ENCODE measurements around the gene ATG16L1. TPM values are rescaled to one million over a fixed set of nuclear protein-coding genes. Genes with fewer than 3 reads are reported as not detected.

Gene ATG16L1
- polyA plus RNA-seq, 1 donor from 2014 or later = 67.6 TPM

DNA sequence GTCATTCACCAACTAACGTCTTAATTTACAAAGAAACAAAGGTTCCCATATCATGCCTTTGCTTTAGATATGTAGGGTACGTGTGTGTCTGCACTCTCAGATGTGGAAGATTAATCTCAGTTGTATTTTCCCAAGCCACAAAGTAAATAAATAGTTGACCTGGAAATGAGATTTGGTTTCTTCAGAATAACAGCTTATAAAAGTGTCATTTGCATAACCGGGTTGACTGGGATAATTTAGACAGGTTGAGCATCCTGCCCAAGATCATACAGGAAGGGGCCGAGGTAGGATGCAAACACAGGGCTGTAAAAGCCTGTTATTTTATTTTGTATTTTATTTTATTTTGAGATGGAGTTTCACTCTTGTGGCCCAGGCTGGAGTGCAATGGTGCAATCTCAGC, 19.5 kb downstream of the ATG16L1 start:
- H3K4me2 ChIP-seq (ENCODE audit: low read length) = no peak overlapping the region
- no peaks in the 10 kb centered on the region for H3F3A ChIP-seq (ENCODE audit: insufficient read depth, low read length, poor library complexity, severe bottlenecking)
- no peaks in the 10 kb centered on the region for H3K27me3 ChIP-seq (ENCODE audit: insufficient read depth, low read depth, low read length)
- H3K36me3 ChIP-seq (ENCODE audit: insufficient read depth, low read length) = peaks cover 12% of the 10 kb centered on the region
- H3K9ac ChIP-seq (ENCODE audit: low read length) = no peak overlapping the region
- no peak overlapping the region for H2AFZ ChIP-seq (ENCODE audit: low read depth, low read length)
- H3K9me2 ChIP-seq (ENCODE audit: insufficient read depth, low read length) = no peaks in the 10 kb centered on the region
- H3K9me3 ChIP-seq (ENCODE audit: low read length) = no peaks in the 10 kb centered on the region
- H3K27ac ChIP-seq (ENCODE audit: low read length) = no peak overlapping the region
- no peaks in the 10 kb centered on the region for H3K79me2 ChIP-seq (replicated peaks; ENCODE audit: insufficient read depth, low read length)
- no peak for TF ChIP-seq EP300 (conservative IDR thresholded peaks at IDR 0.05; ENCODE audit: poor library complexity, severe bottlenecking)
- TF ChIP-seq, protein P1, sequence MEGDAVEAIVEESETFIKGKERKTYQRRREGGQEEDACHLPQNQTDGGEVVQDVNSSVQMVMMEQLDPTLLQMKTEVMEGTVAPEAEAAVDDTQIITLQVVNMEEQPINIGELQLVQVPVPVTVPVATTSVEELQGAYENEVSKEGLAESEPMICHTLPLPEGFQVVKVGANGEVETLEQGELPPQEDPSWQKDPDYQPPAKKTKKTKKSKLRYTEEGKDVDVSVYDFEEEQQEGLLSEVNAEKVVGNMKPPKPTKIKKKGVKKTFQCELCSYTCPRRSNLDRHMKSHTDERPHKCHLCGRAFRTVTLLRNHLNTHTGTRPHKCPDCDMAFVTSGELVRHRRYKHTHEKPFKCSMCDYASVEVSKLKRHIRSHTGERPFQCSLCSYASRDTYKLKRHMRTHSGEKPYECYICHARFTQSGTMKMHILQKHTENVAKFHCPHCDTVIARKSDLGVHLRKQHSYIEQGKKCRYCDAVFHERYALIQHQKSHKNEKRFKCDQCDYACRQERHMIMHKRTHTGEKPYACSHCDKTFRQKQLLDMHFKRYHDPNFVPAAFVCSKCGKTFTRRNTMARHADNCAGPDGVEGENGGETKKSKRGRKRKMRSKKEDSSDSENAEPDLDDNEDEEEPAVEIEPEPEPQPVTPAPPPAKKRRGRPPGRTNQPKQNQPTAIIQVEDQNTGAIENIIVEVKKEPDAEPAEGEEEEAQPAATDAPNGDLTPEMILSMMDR (IDR thresholded peaks at IDR 0.05; ENCODE audit: poor library complexity, severe bottlenecking) = no peak
- no peak overlapping the region for H3K4me3 ChIP-seq (ENCODE audit: low read length)
- H4K20me1 ChIP-seq (ENCODE audit: insufficient read depth) = no peaks in the 10 kb centered on the region

DNA sequence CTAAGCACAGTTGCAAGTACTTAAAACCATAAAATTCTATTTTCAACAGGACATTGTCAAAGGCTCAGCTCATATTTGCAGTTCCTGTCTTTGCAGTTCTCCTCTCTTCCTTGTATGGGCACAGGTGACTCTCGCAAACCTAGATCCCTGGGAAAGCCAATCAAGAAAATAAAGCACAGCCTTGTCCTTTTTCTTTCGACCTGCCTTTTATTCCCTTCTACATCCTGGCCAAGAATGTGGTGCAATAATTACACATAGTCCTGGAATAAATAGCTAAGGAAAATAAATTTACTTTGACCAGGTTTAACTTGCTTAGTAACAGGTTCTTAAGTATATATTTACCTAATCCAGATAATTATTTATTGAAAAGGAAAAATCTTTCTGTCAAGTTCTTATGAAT, 20.2 kb downstream of the ATG16L1 start:
- no peaks in the 10 kb centered on the region for H3K9me2 ChIP-seq (ENCODE audit: insufficient read depth, low read length)
- H3K79me2 ChIP-seq (replicated peaks; ENCODE audit: insufficient read depth, low read length) = no peaks in the 10 kb centered on the region
- no peak overlapping the region for H3K27ac ChIP-seq (ENCODE audit: low read length)
- H3K4me2 ChIP-seq (ENCODE audit: low read length) = no peak overlapping the region
- TF ChIP-seq EZH2 (IDR thresholded peaks at IDR 0.05; ENCODE audit: borderline replicate concordance, insufficient read depth, low read length, poor library complexity, severe bottlenecking) (no peak), MXI1 (conservative IDR thresholded peaks at IDR 0.05; ENCODE audit: poor library complexity, severe bottlenecking) (no peak), EP300 (conservative IDR thresholded peaks at IDR 0.05; ENCODE audit: poor library complexity, severe bottlenecking) (no peak), RAD21 (conservative IDR thresholded peaks at IDR 0.05) (no peak), SMC3 (conservative IDR thresholded peaks at IDR 0.05; ENCODE audit: poor library complexity) (no peak), TAF1 (IDR thresholded peaks at IDR 0.05; ENCODE audit: low read depth) (no peak), POLR2AphosphoS5 (IDR thresholded peaks at IDR 0.05) (no peak)
- TF ChIP-seq, protein P2, sequence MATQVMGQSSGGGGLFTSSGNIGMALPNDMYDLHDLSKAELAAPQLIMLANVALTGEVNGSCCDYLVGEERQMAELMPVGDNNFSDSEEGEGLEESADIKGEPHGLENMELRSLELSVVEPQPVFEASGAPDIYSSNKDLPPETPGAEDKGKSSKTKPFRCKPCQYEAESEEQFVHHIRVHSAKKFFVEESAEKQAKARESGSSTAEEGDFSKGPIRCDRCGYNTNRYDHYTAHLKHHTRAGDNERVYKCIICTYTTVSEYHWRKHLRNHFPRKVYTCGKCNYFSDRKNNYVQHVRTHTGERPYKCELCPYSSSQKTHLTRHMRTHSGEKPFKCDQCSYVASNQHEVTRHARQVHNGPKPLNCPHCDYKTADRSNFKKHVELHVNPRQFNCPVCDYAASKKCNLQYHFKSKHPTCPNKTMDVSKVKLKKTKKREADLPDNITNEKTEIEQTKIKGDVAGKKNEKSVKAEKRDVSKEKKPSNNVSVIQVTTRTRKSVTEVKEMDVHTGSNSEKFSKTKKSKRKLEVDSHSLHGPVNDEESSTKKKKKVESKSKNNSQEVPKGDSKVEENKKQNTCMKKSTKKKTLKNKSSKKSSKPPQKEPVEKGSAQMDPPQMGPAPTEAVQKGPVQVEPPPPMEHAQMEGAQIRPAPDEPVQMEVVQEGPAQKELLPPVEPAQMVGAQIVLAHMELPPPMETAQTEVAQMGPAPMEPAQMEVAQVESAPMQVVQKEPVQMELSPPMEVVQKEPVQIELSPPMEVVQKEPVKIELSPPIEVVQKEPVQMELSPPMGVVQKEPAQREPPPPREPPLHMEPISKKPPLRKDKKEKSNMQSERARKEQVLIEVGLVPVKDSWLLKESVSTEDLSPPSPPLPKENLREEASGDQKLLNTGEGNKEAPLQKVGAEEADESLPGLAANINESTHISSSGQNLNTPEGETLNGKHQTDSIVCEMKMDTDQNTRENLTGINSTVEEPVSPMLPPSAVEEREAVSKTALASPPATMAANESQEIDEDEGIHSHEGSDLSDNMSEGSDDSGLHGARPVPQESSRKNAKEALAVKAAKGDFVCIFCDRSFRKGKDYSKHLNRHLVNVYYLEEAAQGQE (IDR thresholded peaks at IDR 0.05; ENCODE audit: borderline replicate concordance) = no peak
- TF ChIP-seq, protein P1 (IDR thresholded peaks at IDR 0.05; ENCODE audit: poor library complexity, severe bottlenecking) = no peak
- H4K20me1 ChIP-seq (ENCODE audit: insufficient read depth) = no peaks in the 10 kb centered on the region
- H3K27me3 ChIP-seq (ENCODE audit: insufficient read depth, low read depth, low read length) = no peaks in the 10 kb centered on the region
- H3F3A ChIP-seq (ENCODE audit: insufficient read depth, low read length, poor library complexity, severe bottlenecking) = no peaks in the 10 kb centered on the region
- H3K9me3 ChIP-seq (ENCODE audit: low read length) = no peaks in the 10 kb centered on the region
- peaks cover 12% of the 10 kb centered on the region for H3K36me3 ChIP-seq (ENCODE audit: insufficient read depth, low read length)
- H3K9ac ChIP-seq (ENCODE audit: low read length) = no peak overlapping the region
- no peak overlapping the region for H3K4me3 ChIP-seq (ENCODE audit: low read length)
- no peak overlapping the region for H2AFZ ChIP-seq (ENCODE audit: low read depth, low read length)
